ENCODE results near the gene NCKAP1. TPM values are rescaled to one million over a fixed set of nuclear protein-coding genes. Genes with fewer than 3 reads are reported as not detected.
A peak's percentile ranks its signal among the peaks of the same experiment; 100 is the strongest.

The NCKAP1 gene
- total RNA-seq, 1 experiment from 2014 or later = 112 TPM

- Histone ChIP-seq H4K20me1 (ENCODE audit: control insufficient read depth, insufficient read depth, insufficient read length) (no peaks in the 10 kb centered on the region), H3K23ac (ENCODE audit: insufficient read length, low read depth, low read length) (no peak overlapping the region), H2AFZ (ENCODE audit: low read length) (no peak overlapping the region), H4K8ac (replicated peaks; ENCODE audit: insufficient read length, low read depth, low read length) (no peak overlapping the region), H2BK120ac (ENCODE audit: low read depth, low read length, poor library complexity, severe bottlenecking) (no peak overlapping the region), H3K18ac (ENCODE audit: insufficient read length, low read depth, low read length) (no peak overlapping the region), H2BK12ac (ENCODE audit: insufficient read length, low read depth, low read length) (no peak overlapping the region), H3K79me1 (ENCODE audit: insufficient read depth, low read depth, low read length, poor library complexity, severe bottlenecking) (no peaks in the 10 kb centered on the region), H3K14ac (ENCODE audit: insufficient read depth, low read length) (0 out of 2 replicates have a peak overlapping the region, but pooled peaks have one; percentile 32), H3K79me2 (ENCODE audit: insufficient read depth, low read length) (peaks cover 35% of the 10 kb centered on the region), H3K27ac (ENCODE audit: insufficient read length, low read depth, low read length) (no peak overlapping the region), H2BK15ac (ENCODE audit: low read depth, low read length) (no peak overlapping the region), H4K5ac (ENCODE audit: insufficient read length, low read depth, low read length) (no peak overlapping the region), H3K56ac (ENCODE audit: insufficient read length, low read depth, low read length) (no peak overlapping the region), H3K4ac (ENCODE audit: low read depth, low read length) (no peak overlapping the region), H3K27me3 (ENCODE audit: insufficient read depth, low read length) (no peaks in the 10 kb centered on the region), H3K23me2 (ENCODE audit: insufficient read length, low read depth, low read length, poor library complexity, severe bottlenecking) (peaks cover 6% of the 10 kb centered on the region), H4K91ac (ENCODE audit: insufficient read length, low read depth, low read length) (no peak overlapping the region), H3K4me2 (ENCODE audit: insufficient read depth, insufficient read length, low read length) (peak overlapping the region; percentile 83), H2BK5ac (ENCODE audit: insufficient read length, low read length) (no peak overlapping the region), H3K9ac (ENCODE audit: extremely low read depth, insufficient read length, low read length) (peak overlapping the region; percentile 83), H3T11ph (ENCODE audit: low read length) (no peak overlapping the region), H2AK5ac (ENCODE audit: insufficient read length, low read length) (no peak overlapping the region), H3K4me1 (ENCODE audit: insufficient read depth, low read length) (no peaks in the 10 kb centered on the region; the same call in 1 of the 2 replicates), H2BK20ac (ENCODE audit: low read depth, low read length, poor library complexity, severe bottlenecking) (no peak overlapping the region), H3K9me3 (ENCODE audit: control insufficient read depth, low read depth, low read length) (no peaks in the 10 kb centered on the region)
- TF ChIP-seq CTCF (conservative IDR thresholded peaks at IDR 0.05) = no peak
- WGBS (ENCODE audit: extremely low coverage, insufficient read length, low lambda C conversion rate) = no CpG with 5 or more reads among the region's 4 CpGs
- H3K9me3 Mint-ChIP-seq = no peaks in the 10 kb centered on the region
- H3K4me1 Mint-ChIP-seq = peaks cover 40 to 48% of the 10 kb centered on the region in 2 experiments
- H3K4me3 Mint-ChIP-seq = peak overlapping the region; percentile 89 to 95
- no peak for DNase-seq
- H3K36me3 Mint-ChIP-seq (ENCODE audit: insufficient read depth in 1 of 3, low read depth in 3 of 3) = no peaks in the 10 kb centered on the region; a peak in 2 of 7 replicates
- peaks cover 9% of the 10 kb centered on the region for H3K27me3 Mint-ChIP-seq (ENCODE audit: low read depth)
- H3K27ac Mint-ChIP-seq = peak overlapping the region; percentile 53 to 91 (median 86)
Observed at GRCh38 chr2:183037074-183037552, 1.1 kb downstream of the NCKAP1 start.

All from H9 (cell line).